A673 (cell line): ENCODE data around the gene FAM210A. TPM values are rescaled to one million over a fixed set of nuclear protein-coding genes. Genes with fewer than 3 reads are reported as not detected.

Source experiments
- BruUV-seq: library from RNA; stranded (reverse); fragments of 400-500 nt; replicated peaks from 2 replicates; lab custom pipeline; 2021; lab: Mats Ljungman, UMichigan
- CTCF ChIA-PET: fragments of 300-600 bp; sonication (Branson Sonifier 250); formaldehyde crosslinking; loops from one replicate; lab custom pipeline; 2022; ENCODE audit warnings: antibody characterized with exemption; lab: Charles Lee
- POLR2A ChIA-PET: fragments of 300-600 bp; sonication (Branson Sonifier 250); formaldehyde crosslinking; loops from one replicate; lab custom pipeline; 2022; ENCODE audit warnings: antibody characterized with exemption; ENCODE audit not compliant: low non-redundant PET; lab: Charles Lee
- DNase-seq: peaks from one replicate; pipeline ENCODE4 v3.0.0-alpha.2; 2015; ENCODE audit warnings: low spot score
- H3K27ac ChIP-seq: fragments of 200-600 bp; sonication (generic); 2 replicates; pipeline ENCODE4 v1.5.1; 2016; ENCODE audit warnings: mixed run types, low read depth, mild to moderate bottlenecking, mixed read lengths, antibody characterized with exemption, low read length; ENCODE audit not compliant: poor library complexity, severe bottlenecking
- H3K27me3 ChIP-seq: fragments of 200-600 bp; sonication (generic); replicated peaks from 2 replicates; pipeline ENCODE4 v1.6.1; 2017; ENCODE audit warnings: mixed run types, low read depth, mild to moderate bottlenecking, mixed read lengths, antibody characterized with exemption, low read length; ENCODE audit not compliant: insufficient read depth, poor library complexity
- H3K36me3 ChIP-seq: fragments of 200-600 bp; sonication (generic); 2 replicates; pipeline ENCODE4 v1.6.1; 2016; ENCODE audit warnings: mixed run types, mild to moderate bottlenecking, mixed read lengths, antibody characterized with exemption, low read length; ENCODE audit not compliant: insufficient read depth, poor library complexity, severe bottlenecking
- H3K4me1 ChIP-seq: fragments of 200-600 bp; sonication (generic); 2 replicates; pipeline ENCODE4 v1.6.1; 2017; ENCODE audit warnings: mixed run types, mild to moderate bottlenecking, mixed read lengths, antibody characterized with exemption, low read length; ENCODE audit not compliant: insufficient read depth, poor library complexity, severe bottlenecking
- H3K4me3 ChIP-seq: fragments of 200-600 bp; sonication (generic); 2 replicates; pipeline ENCODE4 v1.5.1; 2016; ENCODE audit warnings: low read depth, mixed run types, mild to moderate bottlenecking, mixed read lengths, low read length; ENCODE audit not compliant: poor library complexity, severe bottlenecking
- H3K9me3 ChIP-seq: fragments of 200-600 bp; sonication (generic); 2 replicates; pipeline ENCODE4 v1.6.1; 2016; ENCODE audit warnings: mixed run types, low read depth, mild to moderate bottlenecking, mixed read lengths, antibody characterized with exemption, low read length; ENCODE audit not compliant: poor library complexity, severe bottlenecking
- CTCF ChIP-seq: fragments of 300-800, 200-600 bp; sonication (generic); conservative IDR thresholded peaks from 2 replicates; pipeline ENCODE4 v1.5.1; 2017; ENCODE audit warnings: low read depth, mild to moderate bottlenecking, antibody characterized with exemption, low read length, moderate library complexity, mixed read lengths
- EZH2 ChIP-seq: fragments of 200-600 bp; sonication (generic); IDR thresholded peaks from 2 replicates; pipeline ENCODE4 v1.6.1; 2017; ENCODE audit warnings: borderline replicate concordance, low read depth, mild to moderate bottlenecking, mixed read lengths, antibody characterized with exemption, low read length; ENCODE audit not compliant: poor library complexity, severe bottlenecking
- intact Hi-C: fragments of 100-400 bp; cut with micrococcal nuclease; formaldehyde crosslinking; loops from one replicate; pipeline ENCODE4 v1.10.0; 2022; ENCODE audit not compliant: unreplicated experiment
- total RNA-seq: library from RNA; stranded (reverse); gene quantifications from 2 replicates; pipeline ENCODE4 v1.2.3, GENCODE V29; 2021

FAM210A gene
- total RNA-seq, 1 experiment from 2014 or later, result 18.6 TPM

- DNase-seq, result no peak
- TF ChIP-seq EZH2 (no peak), CTCF (no peak)
- intact Hi-C loops, result no loop called here
Observed at GRCh38 chr18:13622751-13623150, 103.6 kb downstream of the FAM210A start.

GRCh38 chr18:13621886-13622619 is 104.3 kb downstream of the FAM210A start:
- ChIA-PET CTCF (no interaction called here), POLR2A (no interaction called here)

More at GRCh38 chr18:13622751-13623150, 103.6 kb downstream of the FAM210A start:
- Histone ChIP-seq H3K27ac (no peak overlapping the region), H3K36me3 (no peaks in the 10 kb centered on the region), H3K9me3 (no peaks in the 10 kb centered on the region), H3K4me1 (peaks cover 3% of the 10 kb centered on the region), H3K27me3 (no peaks in the 10 kb centered on the region), H3K4me3 (no peak overlapping the region)
- ChIA-PET POLR2A (no interaction called here), CTCF (no interaction called here)
- BruUV-seq, result no TSS peak

GRCh38 chr18:13621446-13621849 is 104.9 kb downstream of the FAM210A start:
- Histone ChIP-seq H3K4me1 (peaks cover 3% of the 10 kb centered on the region), H3K27me3 (no peaks in the 10 kb centered on the region), H3K36me3 (no peaks in the 10 kb centered on the region), H3K27ac (no peak overlapping the region), H3K4me3 (no peak overlapping the region), H3K9me3 (no peaks in the 10 kb centered on the region)
- BruUV-seq, result no TSS peak
- TF ChIP-seq EZH2, result no peak
- TF ChIP-seq CTCF, result no peak
- DNase-seq, result no peak
- intact Hi-C loops, result no loop called here
- CTCF ChIA-PET, result no interaction called here
- POLR2A ChIA-PET, result no interaction called here

More at GRCh38 chr18:13621886-13622619, 104.3 kb downstream of the FAM210A start:
- no TSS peak for BruUV-seq
- Histone ChIP-seq H3K27ac (no peak overlapping the region), H3K36me3 (no peaks in the 10 kb centered on the region), H3K9me3 (no peaks in the 10 kb centered on the region), H3K27me3 (no peaks in the 10 kb centered on the region), H3K4me1 (peaks cover 3% of the 10 kb centered on the region), H3K4me3 (no peak overlapping the region)
- DNase-seq, result no peak
- intact Hi-C loops, result no loop called here
- no peak for TF ChIP-seq CTCF
- no peak for TF ChIP-seq EZH2
